H1 (cell line): ENCODE measurements around the gene LLGL1. TPM values are rescaled to one million over a fixed set of nuclear protein-coding genes. Genes with fewer than 3 reads are reported as not detected.

ENCODE experiments used
- CTCF ChIA-PET: fragments of 300-600 bp; sonication (Branson Sonifier 250); formaldehyde crosslinking; loops from one replicate; lab custom pipeline; 2021; ENCODE audit not compliant: partially characterized antibody; lab: Charles Lee
- POLR2A ChIA-PET: fragments of 300-600 bp; sonication (Branson Sonifier 250); formaldehyde crosslinking; loops from one replicate; lab custom pipeline; 2021; ENCODE audit warnings: inconsistent platforms; ENCODE audit not compliant: partially characterized antibody; lab: Charles Lee
- DNase-seq, 2 experiments: peaks; one replicate each; pipeline versions ENCODE4 v3.0.0 to v3.0.0-alpha.2; 2010 to 2022; ENCODE audit warnings: low spot score in 2 of 2, low read depth in 1 of 2, mixed read lengths in 1 of 2
- FAIRE-seq: peaks from 2 replicates; lab custom pipeline; 2011; peaks lifted over from hg19 to GRCh38; lab: Jason Lieb, UNC
- H2AFZ ChIP-seq: 2 replicates; pipeline ENCODE4 v1.8.1; 2012; ENCODE audit warnings: low read length, inconsistent platforms
- H2AK5ac ChIP-seq: 2 replicates; pipeline ENCODE4 v1.6.1; 2013; ENCODE audit warnings: low read depth, low read length
- H2BK120ac ChIP-seq: replicated peaks from 2 replicates; pipeline ENCODE3; 2013; ENCODE audit warnings: low read depth, low read length, inconsistent platforms
- H2BK12ac ChIP-seq: 2 replicates; pipeline ENCODE4 v1.6.1; 2013; ENCODE audit warnings: low read depth, low read length
- H2BK15ac ChIP-seq: 2 replicates; pipeline ENCODE4 v1.6.1; 2013; ENCODE audit warnings: low read length
- H2BK20ac ChIP-seq: 2 replicates; pipeline ENCODE4 v1.6.1; 2013; ENCODE audit warnings: low read length
- H2BK5ac ChIP-seq: 2 replicates; pipeline ENCODE4 v1.6.1; 2013; ENCODE audit warnings: low read depth, low read length
- H3K14ac ChIP-seq: 2 replicates; pipeline ENCODE4 v1.6.1; 2013; ENCODE audit warnings: inconsistent platforms; ENCODE audit not compliant: insufficient read length
- H3K18ac ChIP-seq: 2 replicates; pipeline ENCODE4 v1.6.1; 2013; ENCODE audit warnings: low read length; ENCODE audit errors: extremely low read depth
- H3K23ac ChIP-seq: 2 replicates; pipeline ENCODE4 v1.6.1; 2013; ENCODE audit warnings: inconsistent platforms; ENCODE audit not compliant: insufficient read length
- H3K23me2 ChIP-seq: 2 replicates; pipeline ENCODE4 v1.6.1; 2013; ENCODE audit warnings: low read depth, low read length
- H3K27ac ChIP-seq: 2 replicates; pipeline ENCODE4 v1.6.1; 2011; ENCODE audit warnings: low read depth, low read length, inconsistent platforms
- H3K27me3 ChIP-seq, 4 experiments: replicated peaks in 1 of 4; 1 replicate in 1 of 4; 2 replicates in 3 of 4; pipeline versions ENCODE4 v1.6.1 to v1.8.1; 2011 to 2013; ENCODE audit warnings: low read length in 3 of 4, mild to moderate bottlenecking in 3 of 4, inconsistent platforms in 2 of 4, mixed read lengths in 2 of 4, moderate library complexity in 1 of 4; ENCODE audit not compliant: control insufficient read depth in 3 of 4, insufficient read depth in 3 of 4; ENCODE audit errors: extremely low read depth in 1 of 4
- H3K36me3 ChIP-seq, 4 experiments: 2 replicates each; pipeline versions ENCODE4 v1.6.1 to v1.8.1; 2011 to 2013; ENCODE audit warnings: mild to moderate bottlenecking in 4 of 4, low read length in 3 of 4, moderate library complexity in 2 of 4, control low read depth in 1 of 4, inconsistent platforms in 1 of 4; ENCODE audit not compliant: insufficient read depth in 4 of 4, control insufficient read depth in 2 of 4
- H3K4ac ChIP-seq: replicated peaks from 2 replicates; pipeline ENCODE3; 2013; ENCODE audit warnings: low read length, low read depth, mixed read lengths, inconsistent platforms; ENCODE audit not compliant: insufficient read length
- H3K4me1 ChIP-seq, 4 experiments: replicated peaks in 1 of 4; 1 replicate in 1 of 4; 2 replicates in 3 of 4; pipeline versions ENCODE4 v1.6.1 to v1.8.1; 2011 to 2013; ENCODE audit warnings: low read length in 3 of 4, inconsistent platforms in 2 of 4, mixed read lengths in 1 of 4; ENCODE audit not compliant: insufficient read depth in 4 of 4, control insufficient read depth in 3 of 4
- H3K4me2 ChIP-seq, 2 experiments: 2 replicates each; pipeline versions ENCODE4 v1.6.1 to v1.8.1; 2011 to 2013; ENCODE audit warnings: low read depth in 2 of 2, low read length in 2 of 2, control low read depth in 1 of 2, inconsistent platforms in 1 of 2, mild to moderate bottlenecking in 1 of 2; ENCODE audit not compliant: insufficient read depth in 1 of 2
- H3K4me3 ChIP-seq, 4 experiments: fragments of 200-600, 300-600 bp in 1 of 4; sonication (generic), shearing (Covaris generic), sonication (Bioruptor Twin) in 1 of 4; 2 replicates each; pipeline versions ENCODE4 v1.5.1 to v1.8.1; 2011 to 2016; ENCODE audit warnings: low read length in 4 of 4, low read depth in 3 of 4, control low read depth in 2 of 4, inconsistent platforms in 2 of 4, mild to moderate bottlenecking in 2 of 4, mixed read lengths in 1 of 4, moderate library complexity in 1 of 4; ENCODE audit not compliant: insufficient read depth in 2 of 4; ENCODE audit errors: extremely low read depth in 1 of 4
- H3K56ac ChIP-seq: replicated peaks from 2 replicates; pipeline ENCODE3; 2013; ENCODE audit warnings: low read depth, mild to moderate bottlenecking, mixed read lengths, low read length, inconsistent platforms; ENCODE audit not compliant: insufficient read length
- H3K79me1 ChIP-seq: 2 replicates; pipeline ENCODE4 v1.6.1; 2013; ENCODE audit warnings: low read depth, low read length, control low read depth
- H3K79me2 ChIP-seq, 2 experiments: 2 replicates each; pipeline versions ENCODE4 v1.6.1 to v1.8.1; 2012 to 2013; ENCODE audit warnings: low read length in 2 of 2, mild to moderate bottlenecking in 2 of 2, inconsistent platforms in 1 of 2; ENCODE audit not compliant: insufficient read depth in 2 of 2, control insufficient read depth in 1 of 2
- H3K9ac ChIP-seq, 4 experiments: replicated peaks in 1 of 4; 1 replicate in 1 of 4; 2 replicates in 3 of 4; pipeline versions ENCODE4 v1.6.1 to v1.8.1; 2011 to 2013; ENCODE audit warnings: low read depth in 3 of 4, low read length in 3 of 4, control low read depth in 2 of 4, mild to moderate bottlenecking in 2 of 4, moderate library complexity in 2 of 4, inconsistent platforms in 1 of 4; ENCODE audit errors: extremely low read depth in 1 of 4
- H3K9me3 ChIP-seq, 2 experiments: 2 replicates each; pipeline versions ENCODE4 v1.6.1 to v1.8.1; 2012 to 2013; ENCODE audit warnings: mild to moderate bottlenecking in 2 of 2, moderate library complexity in 2 of 2, control low read depth in 1 of 2, inconsistent platforms in 1 of 2, low read depth in 1 of 2, low read length in 1 of 2, mixed read lengths in 1 of 2; ENCODE audit not compliant: insufficient read depth in 2 of 2
- H4K20me1 ChIP-seq, 2 experiments: replicated peaks in 1 of 2; 2 replicates each; pipeline versions ENCODE3 to v1.8.1; 2011 to 2013; ENCODE audit warnings: inconsistent platforms in 2 of 2, low read length in 2 of 2, mild to moderate bottlenecking in 1 of 2; ENCODE audit not compliant: insufficient read depth in 2 of 2, control insufficient read depth in 1 of 2
- H4K5ac ChIP-seq: 2 replicates; pipeline ENCODE4 v1.6.1; 2013; ENCODE audit warnings: low read length, low read depth, mixed read lengths, inconsistent platforms; ENCODE audit not compliant: insufficient read length
- H4K8ac ChIP-seq: 2 replicates; pipeline ENCODE4 v1.8.0; 2013; ENCODE audit warnings: mild to moderate bottlenecking, moderate library complexity, low read length, inconsistent platforms; ENCODE audit not compliant: insufficient read depth; ENCODE audit errors: extremely low read depth
- H4K91ac ChIP-seq: replicated peaks from 2 replicates; pipeline ENCODE3; 2013; ENCODE audit warnings: low read length, mixed read lengths, inconsistent platforms; ENCODE audit not compliant: insufficient read length
- BRCA1 ChIP-seq: IDR thresholded peaks from 2 replicates; pipeline ENCODE4 v1.6.1; 2012; ENCODE audit warnings: low read depth, low read length, improper control_type of control experiment
- CHD1 ChIP-seq: IDR thresholded peaks from 2 replicates; pipeline ENCODE4 v1.6.1; 2012; ENCODE audit warnings: low read depth, low read length, improper control_type of control experiment
- CREB1 ChIP-seq: IDR thresholded peaks from 2 replicates; pipeline ENCODE4 v1.6.1; 2012; ENCODE audit warnings: inconsistent platforms
- EP300 ChIP-seq, 2 experiments: IDR thresholded peaks; 1 replicate in 1 of 2; 2 replicates in 1 of 2; pipeline ENCODE4 v1.6.1; 2011 to 2012; ENCODE audit warnings: low read depth in 2 of 2, low read length in 2 of 2, mild to moderate bottlenecking in 2 of 2, borderline replicate concordance in 1 of 2, inconsistent platforms in 1 of 2, moderate library complexity in 1 of 2
- HDAC2 ChIP-seq, 2 experiments: fragments of 300-600 bp in 1 of 2; sonication (generic) in 1 of 2; IDR thresholded peaks; 2 replicates each; pipeline ENCODE4 v1.6.1; 2011 to 2012; ENCODE audit warnings: low read depth in 2 of 2, low read length in 2 of 2, mild to moderate bottlenecking in 2 of 2, moderate library complexity in 2 of 2, borderline replicate concordance in 1 of 2, inconsistent platforms in 1 of 2
- HDAC6 ChIP-seq: IDR thresholded peaks from one replicate; pipeline ENCODE4 v1.7.1; 2012; ENCODE audit warnings: low read depth, mild to moderate bottlenecking, inconsistent platforms, low read length, moderate library complexity
- JUND ChIP-seq: IDR thresholded peaks from 2 replicates; pipeline ENCODE4 v1.6.1; 2011; ENCODE audit warnings: mild to moderate bottlenecking, improper control_type of control experiment, low read length
- KDM1A ChIP-seq: fragments of 200-600, 300-600 bp; sonication (generic); IDR thresholded peaks from 2 replicates; pipeline ENCODE4 v1.7.1; 2016; ENCODE audit warnings: mild to moderate bottlenecking, low read length, borderline replicate concordance
- MAFK ChIP-seq: IDR thresholded peaks from 2 replicates; pipeline ENCODE4 v1.6.1; 2012; ENCODE audit warnings: low read depth, mild to moderate bottlenecking, improper control_type of control experiment, low read length
- RBBP5 ChIP-seq: IDR thresholded peaks from 2 replicates; pipeline ENCODE4 v1.7.1; 2012; ENCODE audit warnings: low read depth, mild to moderate bottlenecking, inconsistent platforms, low read length, moderate library complexity, borderline replicate concordance
- SP4 ChIP-seq: IDR thresholded peaks from 2 replicates; pipeline ENCODE4 v1.6.1; 2012; ENCODE audit warnings: low read length, inconsistent platforms
- SUZ12 ChIP-seq: fragments of 200-600 bp; sonication (generic); IDR thresholded peaks from 2 replicates; pipeline ENCODE4 v1.6.1; 2012; ENCODE audit warnings: mild to moderate bottlenecking, inconsistent platforms, low read length, moderate library complexity, mixed read lengths
- WGBS, 2 experiments: shearing (Covaris generic) in 1 of 2; methylation state at CpG; one replicate each; pipeline versions ENCODE4 v1.1.6 to v1.1.7; 2013 to 2015; ENCODE audit warnings: low lambda C conversion rate in 2 of 2, mixed read lengths in 2 of 2, inconsistent platforms in 1 of 2, low coverage in 1 of 2, missing lambda C conversion rate in 1 of 2; ENCODE audit not compliant: insufficient replicate concordance in 2 of 2, insufficient coverage in 1 of 2, insufficient read length in 1 of 2; ENCODE audit errors: extremely low coverage in 1 of 2, missing lambda C conversion rate in 1 of 2; 5-methylcytosine and 5-hydroxymethylcytosine counted together
- polyA plus RNA-seq, 7 experiments: library from polyadenylated mRNA; depleted of rRNA in 3 of 7; stranded (reverse) in 5 of 7; unstranded in 2 of 7; fragments of >200 nt in 5 of 7; fragments of 200-250 nt in 2 of 7; gene quantifications; 1 replicate in 5 of 7; 2 replicates in 1 of 7; 4 replicates in 1 of 7; pipeline versions ENCODE4 v1.2.1 to v1.2.3, GENCODE V29; 2011 to 2013; ENCODE audit warnings: missing spikeins in 2 of 7, mixed read lengths in 2 of 7
- total RNA-seq: library from RNA; stranded (reverse); fragmentation: NEBNext Ultra II Directional; extraction: Animal tissue kit (Norgen Biotek cat#: 25700); gene quantifications from 2 replicates; pipeline ENCODE4 v1.2.1, GENCODE V29; 2021

The LLGL1 gene
- total and polyA plus RNA-seq, 2 of the 8 experiments (the other 6 are each of a cell fraction or from before 2014, with no cell fraction given), result 71.3 to 107 TPM

- Histone ChIP-seq H3K27ac (no peak overlapping the region), H3K23me2 (no peaks in the 10 kb centered on the region), H4K8ac (no peak overlapping the region), H3K4me1 (no peaks in the 10 kb centered on the region), H4K20me1 (peaks cover 3 to 9% of the 10 kb centered on the region in 2 experiments), H4K91ac (no peak overlapping the region), H2AFZ (no peak overlapping the region), H3K9me3 (no peaks in the 10 kb centered on the region), H3K9ac (no peak overlapping the region), H3K56ac (no peak overlapping the region), H3K79me2 (no peaks in the 10 kb centered on the region), H3K18ac (no peak overlapping the region), H2BK12ac (no peak overlapping the region), H2BK15ac (no peak overlapping the region), H2AK5ac (no peak overlapping the region), H2BK5ac (no peak overlapping the region), H4K5ac (no peak overlapping the region), H2BK20ac (no peak overlapping the region), H3K4me3 (no peak overlapping the region), H3K4ac (no peak overlapping the region), H3K27me3 (no peaks in the 10 kb centered on the region)
- FAIRE-seq, result no peak
- WGBS, 2 experiments, result 96% methylated on average over 3 of the region's 3 CpGs; no CpG with 5 or more reads in 1 of the 2 experiments
- TF ChIP-seq CREB1 (no peak), HDAC6 (no peak), KDM1A (no peak), MAFK (no peak), HDAC2 (IDR thresholded peaks at IDR 0.05; ENCODE audit: borderline replicate concordance in 1 of 2, low read depth in 2 of 2, low read length in 2 of 2) (no peak), BRCA1 (no peak), SUZ12 (no peak), EP300 (IDR thresholded peaks at IDR 0.05; ENCODE audit: borderline replicate concordance in 1 of 2, low read depth in 2 of 2, low read length in 2 of 2) (no peak), CHD1 (no peak), JUND (no peak), SP4 (no peak), RBBP5 (no peak)
- TF ChIP-seq, all 59 proteins: peak for 0
- H3K79me1 ChIP-seq, result no peaks in the 10 kb centered on the region
- ChIA-PET CTCF (interaction anchor here (1.9 kb wide), 1 partner anchor 30 kb away, joined by 5 read pairs; no protein-coding TSS in a partner anchor), POLR2A (no interaction called here)
- H3K4me2 ChIP-seq, result no peak overlapping the region
- no peak overlapping the region for H3K23ac ChIP-seq
- no peak for DNase-seq
- H3K14ac ChIP-seq, result no peak overlapping the region
- H3K36me3 ChIP-seq, result peaks cover 42 to 84% (median 62%) of the 10 kb centered on the region in 4 experiments
- H2BK120ac ChIP-seq, result no peak overlapping the region
These were observed 53.4 kb downstream of the LLGL1 start for GRCh38 chr17:18278867-18279266.
